ENCODE results near the gene GP5.

Gene GP5

DNA sequence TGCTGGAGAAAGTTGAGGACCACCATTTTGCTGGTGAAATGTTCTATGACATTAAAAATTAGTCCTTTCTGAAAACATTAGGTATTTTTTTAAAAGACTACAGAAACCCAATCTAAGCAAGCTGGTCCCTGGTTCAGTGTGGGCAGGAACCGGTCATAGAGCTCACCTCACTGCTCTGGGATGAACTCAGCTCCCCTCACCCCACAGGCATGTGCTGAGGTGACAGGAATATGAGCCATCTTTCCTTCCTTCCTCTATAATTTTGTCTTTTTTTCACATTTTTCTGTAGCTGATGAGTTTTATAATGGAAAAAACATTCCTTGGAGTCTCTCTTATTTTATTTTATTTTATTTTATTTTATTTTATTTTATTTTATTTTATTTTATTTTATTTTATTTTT, 21.4 kb downstream of the GP5 start:
- Histone ChIP-seq H3K4me1 (ENCODE audit: control insufficient read depth, insufficient read depth, low read length, unreplicated experiment) (peaks cover 4% of the 10 kb centered on the region), H3K27ac (ENCODE audit: low read depth, low read length) (no peak overlapping the region), H3K27me3 (ENCODE audit: insufficient read depth, low read length) (peaks cover 9% of the 10 kb centered on the region; the same call in 1 of the 2 replicates), H3K4me3 (ENCODE audit: low read depth, low read length) (no peak overlapping the region), H3K79me2 (ENCODE audit: control insufficient read depth, insufficient read depth, low read length, unreplicated experiment) (no peaks in the 10 kb centered on the region), H3K36me3 (ENCODE audit: insufficient read depth, low read length) (no peaks in the 10 kb centered on the region), H2AFZ (ENCODE audit: low read length, unreplicated experiment) (no peak overlapping the region)

GRCh38 chr3:194376241-194376560, 22.9 kb downstream of the GP5 start:
- Histone ChIP-seq H3K36me3 (ENCODE audit: insufficient read depth, low read length) (no peaks in the 10 kb centered on the region), H2AFZ (ENCODE audit: low read length, unreplicated experiment) (no peak overlapping the region), H3K79me2 (ENCODE audit: control insufficient read depth, insufficient read depth, low read length, unreplicated experiment) (no peaks in the 10 kb centered on the region), H3K4me1 (ENCODE audit: control insufficient read depth, insufficient read depth, low read length, unreplicated experiment) (peaks cover 4% of the 10 kb centered on the region), H3K4me3 (ENCODE audit: low read depth, low read length) (no peak overlapping the region), H3K27ac (ENCODE audit: low read depth, low read length) (no peak overlapping the region), H3K27me3 (ENCODE audit: insufficient read depth, low read length) (peaks cover 9% of the 10 kb centered on the region; the same call in 1 of the 2 replicates)

GRCh38 chr3:194375473-194376240, 23.4 kb downstream of the GP5 start:
- peaks cover 9% of the 10 kb centered on the region; the same call in 1 of the 2 replicates for H3K27me3 ChIP-seq (ENCODE audit: insufficient read depth, low read length)
- no peak overlapping the region for H3K4me3 ChIP-seq (ENCODE audit: low read depth, low read length)

GRCh38 chr3:194374935-194375334, 24.1 kb downstream of the GP5 start:
- Histone ChIP-seq H3K4me1 (ENCODE audit: control insufficient read depth, insufficient read depth, low read length, unreplicated experiment) (peaks cover 4% of the 10 kb centered on the region), H3K27ac (ENCODE audit: low read depth, low read length) (no peak overlapping the region), H3K27me3 (ENCODE audit: insufficient read depth, low read length) (peaks cover 2% of the 10 kb centered on the region; the same call in 1 of the 2 replicates), H3K4me3 (ENCODE audit: low read depth, low read length) (no peak overlapping the region), H3K79me2 (ENCODE audit: control insufficient read depth, insufficient read depth, low read length, unreplicated experiment) (no peaks in the 10 kb centered on the region), H2AFZ (ENCODE audit: low read length, unreplicated experiment) (no peak overlapping the region), H3K36me3 (ENCODE audit: insufficient read depth, low read length) (no peaks in the 10 kb centered on the region)

More at GRCh38 chr3:194375473-194376240, 23.4 kb downstream of the GP5 start:
- Histone ChIP-seq H3K27ac (ENCODE audit: low read depth, low read length) (no peak overlapping the region), H3K79me2 (ENCODE audit: control insufficient read depth, insufficient read depth, low read length, unreplicated experiment) (no peaks in the 10 kb centered on the region), H3K4me1 (ENCODE audit: control insufficient read depth, insufficient read depth, low read length, unreplicated experiment) (peaks cover 4% of the 10 kb centered on the region), H3K36me3 (ENCODE audit: insufficient read depth, low read length) (no peaks in the 10 kb centered on the region), H2AFZ (ENCODE audit: low read length, unreplicated experiment) (no peak overlapping the region)

DNA sequence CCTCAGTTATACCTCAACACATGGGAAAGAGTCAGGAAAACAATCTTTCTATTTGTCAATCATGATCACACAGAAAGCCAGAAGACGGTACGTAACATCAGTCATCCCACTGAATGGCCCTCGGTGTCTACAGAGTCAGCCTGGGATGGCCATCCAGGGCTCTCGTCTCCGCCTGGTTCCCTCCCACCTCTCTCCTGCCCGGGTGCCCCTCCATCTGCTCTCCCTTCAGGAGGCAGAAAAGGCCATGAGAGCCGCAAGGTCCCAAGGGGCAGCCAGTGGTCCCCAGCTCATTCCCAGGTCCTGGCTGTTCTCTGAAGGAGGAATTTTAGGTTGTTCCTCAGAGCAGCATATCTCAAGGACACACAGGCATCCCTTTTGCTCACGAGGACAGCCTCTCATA, 25.2 kb downstream of the GP5 start:
- H3K27me3 ChIP-seq (ENCODE audit: insufficient read depth, low read length): peaks cover 4% of the 10 kb centered on the region; the same call in 1 of the 2 replicates
- H3K27ac ChIP-seq (ENCODE audit: low read depth, low read length): no peak overlapping the region
- H3K4me3 ChIP-seq (ENCODE audit: low read depth, low read length): no peak overlapping the region
- no peaks in the 10 kb centered on the region for H3K36me3 ChIP-seq (ENCODE audit: insufficient read depth, low read length)
- H3K4me1 ChIP-seq (ENCODE audit: control insufficient read depth, insufficient read depth, low read length, unreplicated experiment): peaks cover 14% of the 10 kb centered on the region
- no peak overlapping the region for H2AFZ ChIP-seq (ENCODE audit: low read length, unreplicated experiment)
- H3K79me2 ChIP-seq (ENCODE audit: control insufficient read depth, insufficient read depth, low read length, unreplicated experiment): no peaks in the 10 kb centered on the region

GRCh38 chr3:194373028-194373427, 26.0 kb downstream of the GP5 start:
- Histone ChIP-seq H2AFZ (ENCODE audit: low read length, unreplicated experiment) (no peak overlapping the region), H3K4me3 (ENCODE audit: low read depth, low read length) (no peak overlapping the region), H3K4me1 (ENCODE audit: control insufficient read depth, insufficient read depth, low read length, unreplicated experiment) (peaks cover 22% of the 10 kb centered on the region), H3K27me3 (ENCODE audit: insufficient read depth, low read length) (peaks cover 5% of the 10 kb centered on the region; the same call in 1 of the 2 replicates), H3K36me3 (ENCODE audit: insufficient read depth, low read length) (no peaks in the 10 kb centered on the region), H3K27ac (ENCODE audit: low read depth, low read length) (no peak overlapping the region), H3K79me2 (ENCODE audit: control insufficient read depth, insufficient read depth, low read length, unreplicated experiment) (no peaks in the 10 kb centered on the region)

DNA sequence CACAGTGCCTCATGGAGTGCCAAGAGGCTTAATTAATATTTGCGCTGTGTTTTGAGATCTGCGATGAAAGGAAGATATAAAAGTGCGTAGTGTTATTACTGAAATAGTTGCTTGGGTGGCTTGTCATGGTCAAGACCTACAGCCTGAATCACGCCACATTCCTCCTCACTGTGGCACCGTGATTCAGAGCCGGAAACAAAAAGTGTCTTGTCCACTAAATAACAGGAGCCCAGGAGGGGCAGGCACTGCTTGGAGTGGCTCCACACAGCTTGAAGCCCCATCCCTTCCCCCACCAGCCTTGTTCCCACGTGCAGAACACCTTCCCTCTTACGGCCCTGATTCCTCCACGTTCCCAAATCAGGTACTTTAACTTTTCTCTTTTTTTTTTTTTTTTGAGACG, 28.3 kb downstream of the GP5 start:
- Histone ChIP-seq H3K27ac (ENCODE audit: low read depth, low read length) (no peak overlapping the region), H2AFZ (ENCODE audit: low read length, unreplicated experiment) (no peak overlapping the region), H3K79me2 (ENCODE audit: control insufficient read depth, insufficient read depth, low read length, unreplicated experiment) (no peaks in the 10 kb centered on the region), H3K36me3 (ENCODE audit: insufficient read depth, low read length) (no peaks in the 10 kb centered on the region), H3K27me3 (ENCODE audit: insufficient read depth, low read length) (peaks cover 5% of the 10 kb centered on the region; the same call in 1 of the 2 replicates), H3K4me1 (ENCODE audit: control insufficient read depth, insufficient read depth, low read length, unreplicated experiment) (peaks cover 18% of the 10 kb centered on the region), H3K4me3 (ENCODE audit: low read depth, low read length) (no peak overlapping the region)

GRCh38 chr3:194369522-194370279, 29.4 kb downstream of the GP5 start, which contains the start of gene LRRC15:
TSS of gene LRRC15 (minus strand) at chr3:194369743. CDS start at chr3:194361043, 8,700 bp downstream.
- peak within 1 kb of the TSS; percentile 55; the same call in 1 of the 2 replicates for H3K4me3 ChIP-seq (ENCODE audit: low read depth, low read length)
- H3K27ac ChIP-seq (ENCODE audit: low read depth, low read length): no peak within 1 kb of the TSS
- H3K79me2 ChIP-seq (ENCODE audit: control insufficient read depth, insufficient read depth, low read length, unreplicated experiment): no peaks in the 10 kb centered on the region
- no peaks in the 10 kb centered on the region for H3K36me3 ChIP-seq (ENCODE audit: insufficient read depth, low read length)
- peak within 1 kb of the TSS; percentile 83 for H2AFZ ChIP-seq (ENCODE audit: low read length, unreplicated experiment)
- H3K27me3 ChIP-seq (ENCODE audit: insufficient read depth, low read length): peaks cover 5% of the 10 kb centered on the region; the same call in 1 of the 2 replicates
- H3K4me1 ChIP-seq (ENCODE audit: control insufficient read depth, insufficient read depth, low read length, unreplicated experiment): peaks cover 22% of the 10 kb centered on the region

- Histone ChIP-seq H3K4me3 (ENCODE audit: low read depth, low read length) (0 out of 2 replicates have a peak overlapping the region, but pooled peaks have one; percentile 55), H3K4me1 (ENCODE audit: control insufficient read depth, insufficient read depth, low read length, unreplicated experiment) (peaks cover 25% of the 10 kb centered on the region), H2AFZ (ENCODE audit: low read length, unreplicated experiment) (no peak overlapping the region), H3K27ac (ENCODE audit: low read depth, low read length) (no peak overlapping the region), H3K36me3 (ENCODE audit: insufficient read depth, low read length) (no peaks in the 10 kb centered on the region), H3K27me3 (ENCODE audit: insufficient read depth, low read length) (peaks cover 5% of the 10 kb centered on the region; the same call in 1 of the 2 replicates), H3K79me2 (ENCODE audit: control insufficient read depth, insufficient read depth, low read length, unreplicated experiment) (no peaks in the 10 kb centered on the region)
These were observed 30.1 kb downstream of the GP5 start for GRCh38 chr3:194368918-194369317.

- Histone ChIP-seq H3K4me1 (ENCODE audit: control insufficient read depth, insufficient read depth, low read length, unreplicated experiment) (peaks cover 25% of the 10 kb centered on the region), H3K4me3 (ENCODE audit: low read depth, low read length) (no peak overlapping the region), H3K27ac (ENCODE audit: low read depth, low read length) (no peak overlapping the region), H3K27me3 (ENCODE audit: insufficient read depth, low read length) (peaks cover 5% of the 10 kb centered on the region; the same call in 1 of the 2 replicates), H3K79me2 (ENCODE audit: control insufficient read depth, insufficient read depth, low read length, unreplicated experiment) (no peaks in the 10 kb centered on the region), H2AFZ (ENCODE audit: low read length, unreplicated experiment) (no peak overlapping the region), H3K36me3 (ENCODE audit: insufficient read depth, low read length) (no peaks in the 10 kb centered on the region)
These were observed 30.8 kb downstream of the GP5 start for GRCh38 chr3:194367992-194368841.

Data from ACC112 (cell line).